ENCODE data around the gene CREB5.

The CREB5 gene

DNA sequence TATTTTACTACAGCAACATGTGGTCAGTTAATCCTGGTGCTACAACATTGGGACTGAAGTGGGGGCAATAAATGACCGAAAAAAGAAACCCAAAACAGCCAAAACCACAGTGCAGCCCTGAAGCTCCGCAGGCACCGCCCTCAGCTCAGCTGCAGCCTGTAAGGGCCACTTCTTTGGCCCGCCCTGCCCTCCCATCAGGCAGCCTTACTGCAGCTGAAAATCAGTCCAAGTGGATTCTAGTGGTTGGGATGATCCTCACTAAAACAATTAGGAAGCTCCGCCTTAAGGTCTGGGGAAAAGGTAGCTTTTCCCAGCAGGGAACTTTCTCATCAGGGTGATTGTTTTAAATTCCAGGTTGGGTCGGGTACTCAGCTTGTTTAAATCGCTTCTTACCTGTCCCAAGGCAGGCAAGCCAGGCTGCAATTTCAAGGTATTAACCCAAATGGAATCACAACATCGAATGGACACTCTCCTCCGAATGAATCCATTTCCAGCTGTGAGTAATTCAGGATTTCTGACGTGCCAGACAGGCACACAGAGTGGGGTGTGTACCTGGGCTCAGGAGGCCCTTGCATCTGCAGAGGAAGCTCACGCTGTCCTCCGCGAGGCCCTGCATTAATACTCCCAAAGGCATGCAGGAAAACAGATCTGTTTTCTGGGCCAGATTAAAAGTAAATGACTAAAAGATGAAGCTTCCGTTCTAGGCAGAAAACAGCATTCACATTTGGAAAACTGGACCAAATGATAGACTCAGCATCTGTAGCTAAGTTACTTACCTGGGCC is 104.3 kb downstream of the CREB5 start:
- no peak for DNase-seq (ENCODE audit: low spot score)

DNA sequence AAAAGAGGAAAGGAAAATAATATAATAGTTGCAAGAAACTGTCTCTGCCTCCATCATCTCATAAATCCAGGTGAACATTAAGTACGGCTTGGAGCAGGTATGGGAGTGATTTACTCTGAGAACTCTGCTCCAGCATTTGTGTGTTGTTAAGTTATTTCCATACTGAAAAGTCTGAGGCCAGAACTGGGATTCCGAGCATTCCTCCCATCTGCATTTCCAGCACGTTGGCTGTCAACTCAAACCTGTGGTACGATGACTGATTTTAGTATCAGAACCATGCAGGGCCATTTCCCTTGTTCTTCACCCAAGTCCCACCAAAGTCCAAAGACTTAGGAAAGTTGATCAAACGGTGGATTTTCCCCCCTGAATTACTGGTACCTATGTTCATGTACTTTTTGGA is 104.9 kb downstream of the CREB5 start:
- DNase-seq (ENCODE audit: low spot score): no peak

- no peak for DNase-seq (ENCODE audit: low spot score)
Observed at GRCh38 chr7:28517606-28518005, 105.3 kb downstream of the CREB5 start.

GRCh38 chr7:28520074-28521015 is 108.0 kb downstream of the CREB5 start:
- DNase-seq (ENCODE audit: low spot score): no peak

- no peak for DNase-seq (ENCODE audit: low spot score)
Observed at GRCh38 chr7:28524978-28525377, 112.7 kb downstream of the CREB5 start.

DNA sequence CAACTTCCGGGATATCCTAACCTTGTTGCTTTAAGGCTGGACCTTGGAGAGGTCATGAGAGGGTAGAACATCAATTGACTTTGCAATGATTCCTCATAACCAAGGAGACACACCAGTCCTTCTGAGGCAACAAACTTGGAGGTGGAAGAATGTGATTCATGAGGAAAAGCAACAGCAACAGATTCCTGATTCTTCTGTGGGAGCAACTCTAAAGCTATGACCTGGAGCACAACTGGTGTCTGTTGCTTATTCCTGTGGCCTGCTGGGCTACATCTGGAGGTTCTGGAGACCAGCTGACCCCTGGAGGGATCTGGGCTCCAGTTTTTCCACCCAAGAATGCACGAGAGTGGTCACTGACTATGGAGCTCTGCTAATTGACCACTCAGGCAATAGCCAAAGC is 116.6 kb downstream of the CREB5 start:
- no peak for DNase-seq (ENCODE audit: low spot score)

DNA sequence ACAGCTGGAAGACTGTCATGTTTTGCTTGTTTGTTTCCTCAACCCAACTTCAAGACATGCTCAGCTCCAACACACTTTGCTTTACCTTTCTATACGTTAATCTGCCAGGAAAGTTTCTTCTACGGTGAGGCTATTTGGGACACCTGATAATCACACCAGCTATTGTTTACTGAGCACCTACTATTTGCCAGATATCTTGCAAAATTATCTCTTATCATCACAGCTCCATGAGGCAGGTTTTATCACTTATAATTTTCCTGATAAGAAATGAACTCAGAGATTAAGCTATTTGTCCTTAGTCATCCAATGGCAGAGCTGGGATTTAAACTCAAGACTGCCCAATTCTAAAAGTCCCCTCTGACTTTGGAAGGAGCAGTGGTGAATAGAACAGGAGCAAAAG is 117.4 kb downstream of the CREB5 start:
- DNase-seq (ENCODE audit: low spot score): no peak

- DNase-seq (ENCODE audit: low spot score): no peak
Observed at GRCh38 chr7:28530175-28530802, 118.0 kb downstream of the CREB5 start.

- no peak for DNase-seq (ENCODE audit: low spot score)
Observed at GRCh38 chr7:28530803-28531175, 118.5 kb downstream of the CREB5 start.

DNA sequence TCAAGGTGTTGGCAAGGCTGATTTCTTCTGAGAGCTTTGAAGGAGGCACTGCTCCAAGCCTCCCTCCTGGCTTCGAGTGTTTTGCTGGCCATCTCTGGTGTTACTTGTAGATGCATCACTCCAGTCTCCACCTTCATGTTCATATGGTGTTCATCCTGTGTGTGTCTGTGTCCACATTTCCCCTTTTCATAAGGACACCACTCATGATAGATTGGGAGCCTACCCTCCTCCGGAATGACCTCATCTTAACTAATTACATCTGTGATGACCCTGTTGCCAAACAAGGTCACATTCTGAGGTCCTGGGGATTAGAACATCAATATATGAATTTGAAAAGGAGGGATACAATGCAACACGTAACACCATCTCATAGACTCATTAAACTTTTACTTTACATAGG is 119.0 kb downstream of the CREB5 start:
- no peak for DNase-seq (ENCODE audit: low spot score)

- no peak for DNase-seq (ENCODE audit: low spot score)
Observed at GRCh38 chr7:28532181-28532580, 119.9 kb downstream of the CREB5 start.

DNA sequence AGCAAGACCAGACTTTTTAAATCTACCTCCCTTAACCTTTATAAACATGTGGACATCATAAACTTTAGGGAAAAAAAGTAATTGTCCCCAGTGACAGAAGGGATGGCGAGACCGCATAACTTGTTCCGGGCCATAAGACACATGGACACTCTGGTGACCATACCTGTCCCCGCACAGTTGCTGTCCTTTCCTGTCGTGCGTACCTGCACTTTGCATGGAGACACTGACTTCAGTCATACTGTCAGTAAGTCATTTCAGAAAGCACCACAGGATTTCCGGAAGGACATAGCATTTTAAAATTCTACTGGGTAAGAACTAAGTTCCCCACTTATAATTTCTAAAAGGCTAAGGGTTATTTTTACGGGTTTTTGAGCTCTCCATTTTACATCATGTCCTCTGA is 120.9 kb downstream of the CREB5 start:
- DNase-seq (ENCODE audit: low spot score): no peak

DNA sequence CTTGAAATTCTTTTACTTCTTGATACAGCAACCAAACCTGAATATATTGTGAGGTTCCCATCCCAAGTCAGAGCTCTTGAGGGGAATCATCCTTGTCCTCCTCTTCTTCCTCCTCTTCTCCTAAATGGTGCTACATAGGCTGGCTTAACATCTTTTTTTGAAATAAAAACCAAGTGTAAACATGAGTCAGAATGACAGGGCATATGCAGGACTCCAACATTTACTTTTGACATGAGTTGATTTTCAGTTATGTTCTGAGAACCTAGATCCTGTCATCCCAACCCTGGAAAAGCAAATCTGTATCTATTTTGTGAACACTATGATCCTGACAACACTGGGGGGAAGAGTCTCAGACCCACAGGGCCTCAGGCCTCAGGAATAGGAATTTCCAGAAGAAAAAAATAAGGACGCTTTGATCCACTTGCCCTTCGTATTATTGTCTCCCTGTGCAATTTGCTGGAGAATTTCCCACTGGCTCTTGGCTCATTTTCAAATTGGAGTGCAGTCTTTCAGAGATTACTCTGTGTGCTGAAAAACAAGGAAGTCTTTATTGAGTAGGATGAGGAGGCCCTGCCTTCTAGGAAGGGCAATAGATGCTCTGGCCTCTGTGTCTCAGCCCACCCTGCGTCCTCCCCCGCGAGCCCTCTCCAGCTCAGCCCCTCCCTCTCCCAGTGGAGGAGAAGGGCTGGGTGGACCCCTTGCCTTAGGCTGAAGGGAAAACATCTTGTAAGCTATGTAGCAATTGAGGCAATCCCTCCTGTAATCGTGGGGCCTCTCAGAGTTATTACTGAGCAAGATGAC is 121.6 kb downstream of the CREB5 start:
- DNase-seq (ENCODE audit: low spot score): no peak

DNA sequence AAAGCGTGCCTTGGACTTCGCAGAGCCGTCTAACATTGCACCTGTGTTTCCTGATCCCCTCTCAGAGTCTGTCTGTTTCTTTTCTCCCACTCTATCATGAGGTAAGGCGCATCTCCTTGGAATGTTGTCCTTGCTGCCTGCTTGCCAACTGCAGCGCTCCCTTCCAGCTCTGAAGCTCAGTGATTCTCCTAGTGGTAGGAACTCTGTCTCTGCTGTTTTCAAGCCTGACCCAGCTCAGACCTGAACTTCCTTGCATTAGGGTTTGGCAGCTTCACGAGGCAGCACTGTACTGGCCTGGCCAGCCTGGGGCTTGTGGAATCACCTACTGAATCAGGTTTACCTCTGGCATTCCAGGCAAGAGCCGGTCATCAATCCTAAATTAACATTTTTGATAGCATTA is 123.9 kb downstream of the CREB5 start:
- no peak for DNase-seq (ENCODE audit: low spot score)

- no peak for DNase-seq (ENCODE audit: low spot score)
Observed at GRCh38 chr7:28539289-28539981, 127.1 kb downstream of the CREB5 start.

- no peak for DNase-seq (ENCODE audit: low spot score)
Observed at GRCh38 chr7:28542410-28542809, 130.1 kb downstream of the CREB5 start.

- no peak for DNase-seq (ENCODE audit: low spot score)
Observed at GRCh38 chr7:28544453-28545117, 132.3 kb downstream of the CREB5 start.

GRCh38 chr7:28546067-28546466 is 133.7 kb downstream of the CREB5 start:
- no peak for DNase-seq (ENCODE audit: low spot score)

DNA sequence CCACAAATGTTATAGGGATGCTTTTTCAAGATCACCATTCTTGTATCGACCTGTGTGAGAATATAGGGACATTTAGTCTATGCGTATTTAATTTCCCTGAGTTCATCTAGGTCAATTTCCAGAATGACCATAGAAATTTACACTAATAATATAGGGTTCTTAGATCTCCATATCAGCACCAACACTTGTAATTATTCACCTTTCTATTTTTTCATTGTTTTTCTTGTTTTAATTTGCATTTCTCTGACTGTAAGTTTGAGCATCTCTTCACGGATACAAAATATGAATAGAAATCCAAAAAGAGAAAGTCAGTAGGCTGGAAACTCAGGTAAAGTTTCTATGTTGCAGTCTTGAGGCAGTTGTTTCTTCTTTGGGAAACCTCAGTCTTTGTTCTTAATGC is 134.8 kb downstream of the CREB5 start:
- no peak for DNase-seq (ENCODE audit: low spot score)

DNA sequence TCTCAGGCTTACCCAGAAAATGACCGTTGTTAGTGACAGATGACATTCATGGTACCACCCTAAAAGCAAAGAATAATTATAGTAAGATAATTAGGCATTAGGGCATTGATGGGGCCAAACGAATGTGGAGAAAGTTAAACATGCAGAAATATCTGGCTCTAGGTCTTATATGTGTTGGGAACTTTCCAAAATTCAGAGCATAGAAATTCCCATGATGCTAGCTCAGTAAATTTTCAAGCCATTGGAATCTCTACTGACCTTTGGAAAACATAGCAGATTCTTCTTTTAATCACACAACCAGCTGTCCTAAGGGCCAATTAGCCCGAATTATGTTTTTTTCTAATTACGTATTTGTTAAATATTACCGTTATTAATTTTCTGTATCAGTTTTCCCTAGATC is 136.1 kb downstream of the CREB5 start:
- DNase-seq (ENCODE audit: low spot score): no peak

DNA sequence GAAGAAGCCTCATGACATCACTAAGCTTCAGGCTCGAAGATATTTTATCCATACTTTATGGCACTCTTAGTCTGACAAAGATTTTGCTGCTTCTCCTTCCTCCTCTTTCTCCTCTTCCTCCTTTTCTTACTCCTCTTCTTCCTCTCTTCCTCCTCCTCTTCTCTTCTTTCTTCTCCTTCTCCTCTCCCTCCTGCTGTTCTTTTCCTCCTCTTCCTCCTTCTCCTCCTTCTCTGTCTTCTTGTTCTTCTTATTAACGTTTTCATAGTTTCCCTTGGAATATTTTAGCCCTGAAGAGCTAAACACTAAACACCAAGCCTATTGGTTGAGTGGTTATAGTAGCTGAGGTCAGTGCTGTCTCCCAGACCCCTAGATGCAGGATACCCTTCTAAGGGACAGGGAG is 137.7 kb downstream of the CREB5 start:
- DNase-seq (ENCODE audit: low spot score): no peak
